ENCODE data around the gene MRPL41.
"Not testable (repeated sequence)": the region's sequence is repeated elsewhere in the genome, so short reads cannot be mapped to it uniquely, and the experiment has no call there.

MRPL41 gene

DNA sequence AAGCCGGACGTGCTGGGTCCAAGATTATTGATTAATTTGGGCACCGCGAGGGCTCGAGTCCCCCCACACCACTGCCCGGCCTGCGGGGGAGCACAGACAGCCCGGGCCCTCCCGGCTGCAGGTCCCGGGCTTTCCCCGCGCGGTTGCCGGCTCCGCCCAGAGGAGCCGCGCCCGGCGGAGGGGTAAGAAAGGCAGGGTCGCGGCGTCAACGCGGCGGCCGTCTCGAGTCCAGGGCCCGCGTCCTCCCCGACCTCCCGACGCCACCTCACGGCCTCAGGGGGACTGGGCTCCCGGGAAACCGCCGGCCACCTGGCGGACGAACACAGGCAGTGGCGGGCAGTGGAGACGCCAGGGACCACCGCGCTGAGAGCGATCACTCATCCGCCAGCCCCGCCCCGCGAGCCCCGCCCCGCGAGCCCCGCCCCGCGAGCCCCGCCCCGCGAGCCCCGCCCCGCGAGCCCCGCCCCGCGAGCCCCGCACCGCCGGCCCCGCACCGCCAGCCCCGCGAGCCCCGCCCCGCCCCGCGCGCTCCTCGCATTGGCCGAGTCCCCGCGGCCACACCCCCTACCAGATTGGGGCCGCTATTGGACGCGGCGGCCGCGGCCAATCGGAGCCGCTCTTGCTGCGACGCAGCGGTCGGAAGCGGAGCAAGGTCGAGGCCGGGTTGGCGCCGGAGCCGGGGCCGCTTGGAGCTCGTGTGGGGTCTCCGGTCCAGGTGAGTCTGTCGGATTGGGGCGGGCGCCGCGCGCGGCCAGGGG, at the start of gene MRPL41:
TSS of gene MRPL41 (plus strand) at position 616 of the 758 bp plus-strand sequence. CDS start 203 bp downstream, outside the sequence.
- DNase-seq (ENCODE audit: low spot score) = peak; percentile 87

DNA sequence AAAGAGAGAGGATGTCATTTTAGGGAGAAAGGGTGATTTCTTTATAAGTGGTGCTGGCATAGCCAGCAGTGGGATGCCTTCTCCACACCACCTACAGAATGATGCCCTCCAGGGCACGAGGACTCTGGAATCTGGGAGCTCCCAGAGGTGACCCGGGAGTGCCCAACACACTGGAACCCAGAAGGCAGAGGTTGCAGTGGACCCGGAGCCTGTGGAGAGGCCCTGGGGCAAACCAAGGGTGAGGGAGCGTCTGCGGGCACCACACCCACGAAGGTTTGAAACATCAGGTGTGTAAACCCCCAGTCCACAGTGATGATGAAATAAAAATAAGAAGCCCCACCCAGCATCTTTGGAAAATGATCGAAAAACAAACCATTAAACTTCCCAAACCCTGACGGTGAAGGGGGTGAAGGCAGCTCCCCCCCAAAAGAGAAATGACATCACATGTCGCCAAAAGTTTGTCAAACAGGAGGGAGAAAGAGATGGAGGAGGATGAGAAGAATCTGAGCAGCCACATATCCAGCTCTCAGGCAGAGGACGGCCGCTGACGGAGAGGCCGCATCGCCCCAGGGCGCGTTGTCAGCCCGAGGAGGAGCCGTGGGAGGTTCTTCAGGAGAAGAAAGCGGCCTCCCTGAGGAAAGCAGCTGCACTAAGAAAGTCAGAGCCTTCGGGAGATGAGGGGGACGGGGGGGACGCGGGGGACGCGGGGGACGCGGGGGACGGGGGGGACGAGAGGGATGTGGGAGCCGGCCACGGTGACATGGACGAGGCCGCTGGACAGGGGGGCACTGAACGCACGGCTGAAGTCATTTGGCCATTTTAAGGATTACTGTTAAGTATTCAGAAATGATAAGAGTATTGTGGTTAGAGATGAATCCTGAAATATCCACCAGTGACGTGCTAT, 49.4 kb upstream of the MRPL41 start:
- DNase-seq (ENCODE audit: low spot score) = no peak

DNA sequence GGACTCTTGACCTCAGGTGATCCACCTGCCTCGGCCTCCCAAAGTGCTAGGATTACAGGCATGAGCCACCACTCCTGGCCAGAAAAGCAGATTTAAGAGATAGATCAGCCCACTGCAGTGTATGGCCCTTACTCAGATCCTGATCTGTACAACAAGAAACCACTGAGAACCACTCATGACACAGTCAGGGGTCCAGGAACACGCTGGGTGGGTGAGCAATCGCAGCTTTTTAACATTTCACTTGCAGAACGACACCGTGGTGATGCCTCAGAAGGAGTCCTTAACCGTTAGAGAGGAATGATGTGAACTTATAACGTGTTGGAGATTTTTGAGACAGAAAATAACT, 47.3 kb upstream of the MRPL41 start:
- DNase-seq (ENCODE audit: low spot score) = no peak

GRCh38 chr9:137505421-137506140, 46.1 kb upstream of the MRPL41 start:
- no peak for DNase-seq (ENCODE audit: low spot score)

GRCh38 chr9:137506274-137506673, 45.4 kb upstream of the MRPL41 start:
- DNase-seq (ENCODE audit: low spot score) = no peak

DNA sequence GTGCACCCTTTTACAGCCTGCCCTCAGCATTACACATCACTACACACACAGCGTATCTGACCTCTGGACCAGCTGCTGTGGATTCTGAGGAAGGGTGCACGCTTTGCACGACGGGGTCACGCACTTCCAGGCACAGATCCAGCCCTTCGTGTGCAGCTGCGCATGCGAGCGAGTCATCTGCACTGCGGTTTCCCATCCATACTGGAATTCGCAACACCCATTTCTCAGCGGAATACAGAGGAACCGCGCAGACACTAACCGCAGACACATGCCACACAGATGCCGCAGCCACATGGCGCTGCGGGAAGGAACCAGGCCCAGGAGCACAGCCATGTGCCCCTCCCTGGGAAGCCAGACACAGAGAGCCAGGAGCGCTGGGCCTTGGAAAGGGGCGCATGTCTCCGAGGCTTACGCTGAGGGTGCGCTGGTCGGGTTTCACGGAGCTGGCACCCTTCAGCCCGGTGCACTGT, 44.9 kb upstream of the MRPL41 start:
- no peak for DNase-seq (ENCODE audit: low spot score)

GRCh38 chr9:137509198-137509597, 42.5 kb upstream of the MRPL41 start:
- no peak for DNase-seq (ENCODE audit: low spot score)

- not testable (repeated sequence) for DNase-seq (ENCODE audit: low spot score)
Measured at GRCh38 chr9:137511126-137511525, 40.6 kb upstream of the MRPL41 start.

DNA sequence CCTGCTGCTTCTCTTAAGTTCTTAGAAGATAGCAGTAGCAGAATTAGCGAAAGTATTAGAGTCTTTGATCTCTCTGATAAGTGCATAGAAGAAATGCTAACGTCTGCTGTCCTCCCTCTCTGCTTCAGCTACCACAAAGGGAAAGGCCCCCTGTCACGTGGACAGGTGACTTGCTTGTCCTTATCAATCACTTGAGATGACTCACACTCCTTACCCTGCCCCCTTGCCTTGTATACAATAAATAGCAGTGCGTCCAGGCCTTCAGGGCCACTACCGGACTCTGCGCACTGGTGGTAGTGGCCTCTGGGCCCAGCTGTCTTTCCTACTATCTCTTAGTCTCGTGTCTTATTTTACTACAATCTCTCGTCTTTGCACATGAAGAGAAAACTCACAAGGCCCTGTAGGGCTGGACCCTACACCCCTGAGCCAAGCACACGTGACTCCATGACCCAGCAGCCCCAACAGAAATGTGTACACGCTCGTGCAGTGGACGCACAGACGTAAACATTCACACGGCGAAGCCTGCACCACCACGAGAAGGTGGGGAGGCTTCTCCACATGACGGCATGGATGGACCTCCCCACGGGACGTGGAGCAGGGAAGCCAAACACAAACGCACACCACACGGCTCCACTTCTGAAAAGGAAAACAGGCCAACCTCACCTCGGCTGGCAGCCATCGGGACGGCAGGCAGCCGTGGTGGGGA, 39.8 kb upstream of the MRPL41 start:
- DNase-seq (ENCODE audit: low spot score) = no peak

GRCh38 chr9:137513136-137513535, 38.5 kb upstream of the MRPL41 start:
- not testable (repeated sequence) for DNase-seq (ENCODE audit: low spot score)

GRCh38 chr9:137513801-137514570, 37.7 kb upstream of the MRPL41 start:
- not testable (repeated sequence) for DNase-seq (ENCODE audit: low spot score)

DNA sequence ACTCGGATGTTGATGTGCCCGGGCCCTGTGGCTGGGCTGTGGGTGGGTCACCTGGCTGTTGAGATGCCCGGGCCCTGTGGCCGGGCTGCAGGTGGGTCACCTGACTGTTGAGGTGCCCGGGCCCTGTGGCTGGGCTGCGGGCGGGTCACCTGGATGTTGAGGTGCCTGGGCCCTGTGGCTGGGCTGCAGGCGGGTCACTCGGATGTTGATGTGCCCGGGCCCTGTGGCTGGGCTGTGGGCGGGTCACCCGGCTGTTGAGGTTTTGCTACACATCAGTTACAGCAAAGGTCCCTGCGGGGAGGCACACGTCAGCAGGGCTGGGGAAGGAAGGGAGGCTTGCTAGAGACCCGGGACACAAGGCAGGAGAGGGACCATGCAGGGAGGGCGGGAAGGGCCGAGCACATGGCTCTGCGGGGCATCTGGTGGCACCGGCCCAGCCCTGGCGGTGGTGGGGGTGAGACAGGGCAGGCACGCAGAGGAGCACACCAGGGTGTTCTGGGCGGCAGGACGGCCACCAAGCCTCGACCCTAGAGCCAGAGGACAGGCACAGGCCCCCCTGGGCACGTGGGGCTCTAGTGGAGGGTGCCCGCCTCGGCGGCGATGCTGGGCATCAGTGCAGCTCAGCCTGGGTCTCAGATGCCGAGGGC, 36.9 kb upstream of the MRPL41 start:
- DNase-seq (ENCODE audit: low spot score) = no peak

- no peak for DNase-seq (ENCODE audit: low spot score)
Measured at GRCh38 chr9:137515338-137515724, 36.3 kb upstream of the MRPL41 start.

DNA sequence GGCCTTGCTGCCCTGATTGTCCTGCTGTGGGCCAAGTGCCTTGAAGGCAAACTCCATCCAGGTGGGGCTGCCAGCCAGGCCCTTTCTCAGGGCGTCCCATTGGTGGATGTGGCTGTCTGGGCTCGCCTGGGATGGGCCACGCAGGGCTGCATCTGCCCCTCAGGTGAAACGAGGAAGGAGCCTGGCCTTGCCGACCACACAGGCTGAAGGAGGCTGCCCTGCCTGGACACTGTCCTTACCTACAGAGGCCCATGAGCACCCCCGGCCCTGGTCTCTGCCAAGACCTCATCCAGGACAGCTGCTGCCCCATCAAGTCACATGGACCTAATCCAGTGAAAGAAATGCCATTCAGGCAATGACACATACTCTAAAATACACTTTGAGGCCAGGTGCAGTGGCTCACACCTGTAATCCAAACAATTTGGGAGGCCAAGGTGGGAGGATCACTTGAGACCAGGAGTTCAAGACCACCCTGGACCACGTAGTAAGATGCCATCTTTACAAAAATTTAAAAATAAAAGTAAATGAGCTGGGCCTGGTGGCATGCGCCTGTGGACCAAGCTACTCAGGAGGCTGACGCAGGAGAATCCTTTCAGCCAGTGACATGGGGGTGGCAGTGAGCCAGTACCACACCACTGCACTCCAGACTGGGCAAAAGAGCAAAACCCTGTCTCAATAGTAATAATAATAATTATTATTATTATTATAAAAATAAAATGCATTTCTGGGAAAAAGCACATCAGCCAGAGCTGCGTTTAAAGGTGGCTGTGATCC, 35.3 kb upstream of the MRPL41 start:
- no peak for DNase-seq (ENCODE audit: low spot score)

- not testable (repeated sequence) for DNase-seq (ENCODE audit: low spot score)
Measured at GRCh38 chr9:137518661-137519459, 32.8 kb upstream of the MRPL41 start.

- no peak for DNase-seq (ENCODE audit: low spot score)
Measured at GRCh38 chr9:137519553-137519952, 32.1 kb upstream of the MRPL41 start.

DNA sequence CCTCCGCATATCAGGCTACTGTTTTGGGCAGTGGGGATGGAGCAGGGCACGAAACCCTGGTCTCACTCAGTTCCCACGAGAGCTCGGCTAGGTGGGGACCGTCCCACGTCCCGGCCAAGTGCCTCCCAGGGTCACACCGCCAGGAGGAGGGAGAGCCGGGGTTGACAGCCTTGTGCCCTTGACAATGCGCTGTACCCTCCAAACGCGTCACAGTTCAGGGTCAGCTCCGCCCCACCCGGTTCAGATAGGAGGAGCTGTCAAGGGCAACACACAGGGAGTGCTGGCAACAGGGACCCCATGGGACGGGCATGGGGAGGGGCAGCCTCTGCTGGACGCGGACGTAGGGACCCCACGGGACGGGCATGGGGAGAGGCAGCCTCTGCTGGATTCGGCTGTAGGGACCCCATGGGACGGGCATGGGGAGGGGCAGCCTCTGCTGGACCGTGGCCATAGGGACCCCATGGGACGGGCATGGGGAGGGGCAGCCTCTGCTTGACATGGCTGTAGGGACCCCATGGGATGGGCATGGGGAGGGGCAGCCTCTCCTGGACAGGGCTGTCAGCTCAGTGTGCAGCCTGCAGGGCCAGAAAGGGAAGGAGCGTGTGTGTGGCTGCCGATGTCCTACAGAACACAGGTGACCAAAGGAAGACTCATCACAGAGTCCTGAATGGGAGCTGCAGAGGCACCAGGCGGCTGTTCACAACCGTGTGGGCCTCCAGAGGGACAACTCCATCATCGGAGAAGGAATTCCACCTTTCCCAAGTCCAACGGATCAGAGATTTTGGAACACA, 30.9 kb upstream of the MRPL41 start:
- DNase-seq (ENCODE audit: low spot score) = no peak

DNA sequence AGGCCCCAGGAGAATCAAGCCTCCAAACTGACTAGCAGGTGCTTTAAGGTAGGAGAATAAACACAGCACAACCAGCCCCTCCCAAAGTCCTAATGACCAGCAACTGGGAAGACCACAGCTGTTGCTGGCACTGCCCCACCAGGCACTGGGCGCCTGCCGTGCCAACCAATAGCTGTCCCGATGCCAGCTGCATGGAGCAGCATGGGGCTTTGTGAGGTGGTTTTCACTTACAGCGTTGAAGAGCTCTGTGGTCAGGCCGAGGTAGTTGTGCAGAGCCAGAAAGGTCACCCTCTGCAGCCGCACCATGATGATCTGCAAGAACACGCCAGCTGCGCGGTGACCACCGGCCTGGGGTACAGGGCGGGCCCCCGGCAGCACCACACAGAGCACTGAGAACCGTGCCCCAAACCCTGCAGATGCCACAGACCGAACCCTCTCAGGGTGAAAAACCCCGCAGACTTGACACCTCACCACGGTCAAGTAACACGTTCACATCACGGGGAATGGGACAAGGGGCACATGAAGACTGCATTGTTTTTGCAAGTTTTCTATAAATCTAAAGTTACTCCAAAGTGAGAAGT, 30.2 kb upstream of the MRPL41 start:
- peak; percentile 16 for DNase-seq (ENCODE audit: low spot score)

Data from globus pallidus (tissue), 1 donor.